ENCODE data around the gene TMEM121B. TPM values are rescaled to one million over a fixed set of nuclear protein-coding genes. Genes with fewer than 3 reads are reported as not detected.

TMEM121B gene
- polyA plus RNA-seq, 6 donors from 2014 or later: not detected

DNA sequence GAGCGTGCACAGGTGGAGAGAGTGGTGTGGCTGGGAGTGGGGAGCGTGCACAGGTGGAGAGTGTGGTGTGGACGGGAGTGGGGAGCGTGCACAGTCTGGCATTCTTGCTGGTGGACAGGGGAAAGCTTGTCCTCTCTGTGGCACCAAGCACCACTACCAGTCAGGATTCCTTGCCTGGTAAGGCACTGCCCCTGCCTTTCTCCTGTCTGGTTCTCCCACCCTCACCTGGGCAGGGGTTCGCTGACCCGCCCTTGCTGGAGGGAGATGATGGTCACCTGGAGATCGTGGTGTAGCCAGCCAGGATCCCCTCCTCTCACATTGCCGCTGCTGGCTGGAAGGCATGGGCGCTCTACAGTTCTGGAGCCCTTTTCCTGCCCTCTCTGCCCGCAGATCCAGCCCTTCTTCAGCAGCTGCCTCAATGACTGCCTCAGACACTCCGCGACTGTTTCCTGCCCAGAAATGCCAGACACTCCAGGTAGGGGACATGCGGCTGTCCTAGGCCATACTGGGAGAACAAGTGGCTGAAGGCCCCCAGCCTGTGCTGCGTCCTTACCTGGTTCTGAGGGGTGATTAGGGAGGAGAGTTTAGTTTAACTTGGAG, 16.7 kb downstream of the TMEM121B start:
- no peak for DNase-seq
- Mint-ChIP-seq H3K36me3 (peaks cover 14 to 30% of the 10 kb centered on the region in 2 donors), H3K4me1 (peaks cover 7 to 20% (median 12%) of the 10 kb centered on the region in 3 donors), H3K4me3 (no peak overlapping the region), H3K27me3 (no peaks in the 10 kb centered on the region), H3K27ac (no peak overlapping the region), H3K9me3 (no peaks in the 10 kb centered on the region)
- no peak for ATAC-seq (ENCODE audit: low read depth in 2 of 2)

DNA sequence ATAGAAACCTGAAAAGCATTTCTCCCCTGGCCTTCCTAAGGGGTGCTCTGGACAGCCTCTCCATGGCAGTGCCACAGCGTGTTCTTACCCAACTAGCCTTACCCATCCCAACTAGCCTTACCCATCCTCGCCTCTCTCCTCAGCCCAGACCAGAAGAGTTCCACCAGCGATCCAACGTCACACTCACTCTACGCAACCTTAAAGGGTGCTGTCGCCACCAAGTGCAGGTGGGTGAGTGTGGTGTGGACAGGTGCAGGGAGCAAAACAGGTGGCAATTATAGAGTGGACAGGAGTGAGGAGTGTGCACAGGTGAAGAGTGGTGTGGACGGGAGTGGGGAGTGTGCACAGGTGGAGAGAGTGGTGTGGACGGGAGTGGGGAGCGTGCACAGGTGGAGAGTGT, 17.8 kb downstream of the TMEM121B start:
- H3K4me1 Mint-ChIP-seq: peaks cover 14 to 30% (median 18%) of the 10 kb centered on the region in 3 donors
- H3K36me3 Mint-ChIP-seq: peaks cover 14 to 36% of the 10 kb centered on the region in 2 donors
- ATAC-seq (ENCODE audit: low read depth in 2 of 2): no peak
- peak overlapping the region in 1 of 6 donors; percentile 88 for H3K27ac Mint-ChIP-seq
- H3K27me3 Mint-ChIP-seq: no peaks in the 10 kb centered on the region
- no peak for DNase-seq
- no peak overlapping the region for H3K4me3 Mint-ChIP-seq
- H3K9me3 Mint-ChIP-seq: no peaks in the 10 kb centered on the region

DNA sequence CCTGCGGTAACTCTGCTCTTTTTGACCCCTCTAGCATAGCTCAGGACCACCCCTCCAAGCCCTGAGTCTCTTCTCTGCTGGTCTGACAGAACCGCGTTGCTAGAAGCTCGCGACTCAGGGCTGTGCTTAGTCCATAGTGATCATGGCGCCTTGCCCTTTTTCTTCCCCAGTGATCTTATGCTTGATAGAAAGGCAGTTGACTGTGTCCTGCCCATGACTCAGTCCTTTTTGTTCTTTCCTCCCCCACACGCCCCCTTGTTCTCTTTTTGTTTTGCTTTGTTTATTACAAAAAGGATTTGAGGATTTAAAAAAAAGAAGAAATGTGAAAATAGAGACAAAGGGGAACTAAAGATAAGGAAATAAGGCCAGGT, 18.9 kb downstream of the TMEM121B start:
- Mint-ChIP-seq H3K36me3 (peaks cover 14 to 36% of the 10 kb centered on the region in 2 donors), H3K27ac (peak overlapping the region in 2 of 6 donors; percentile 20 to 31), H3K27me3 (no peaks in the 10 kb centered on the region), H3K4me3 (no peak overlapping the region), H3K4me1 (peaks cover 24 to 38% (median 24%) of the 10 kb centered on the region in 3 donors), H3K9me3 (no peaks in the 10 kb centered on the region)
- DNase-seq (no peak), ATAC-seq (ENCODE audit: low read depth in 2 of 2) (no peak)

DNA sequence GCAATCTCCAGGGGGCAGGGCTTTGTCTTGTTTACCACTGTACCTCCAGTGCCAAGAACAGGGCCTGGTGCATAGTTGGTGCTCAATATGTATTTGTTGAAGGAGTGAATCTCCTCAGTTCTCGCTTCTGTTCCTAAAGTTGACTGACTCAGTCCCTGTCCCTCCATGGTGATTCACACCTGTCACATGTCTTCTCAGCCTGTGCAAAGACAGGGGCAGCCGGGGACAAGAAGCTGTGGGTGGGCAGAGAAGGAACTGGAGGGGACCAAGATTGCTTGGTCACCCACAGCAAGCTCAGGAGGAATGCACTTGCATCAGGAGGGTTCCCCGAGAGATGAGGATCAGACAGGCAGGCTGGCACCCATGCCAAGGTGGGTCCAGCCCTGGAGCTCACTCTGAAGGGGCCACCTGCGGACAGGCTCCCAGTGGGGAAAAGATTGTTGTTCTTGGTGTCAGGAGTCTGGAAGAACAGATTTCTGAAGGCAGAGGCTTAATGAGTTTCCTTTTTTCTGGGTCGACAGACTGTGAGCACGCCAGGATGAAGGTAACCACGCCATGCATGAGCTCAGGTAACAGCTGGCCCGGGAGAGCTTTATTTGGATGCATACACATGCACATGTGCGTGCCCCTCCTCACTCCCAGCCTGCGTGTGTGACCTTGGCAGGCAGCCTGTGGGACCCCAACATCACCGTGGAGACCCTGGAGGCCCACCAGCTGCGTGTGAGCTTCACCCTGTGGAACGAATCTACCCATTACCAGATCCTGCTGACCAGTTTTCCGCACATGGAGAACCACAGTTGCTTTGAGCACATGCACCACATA, 19.5 kb downstream of the TMEM121B start:
- peaks cover 14 to 36% of the 10 kb centered on the region in 2 donors for H3K36me3 Mint-ChIP-seq
- H3K4me3 Mint-ChIP-seq: no peak overlapping the region
- H3K27me3 Mint-ChIP-seq: no peaks in the 10 kb centered on the region
- ATAC-seq (ENCODE audit: low read depth in 2 of 2) (no peak), DNase-seq (no peak)
- H3K9me3 Mint-ChIP-seq: no peaks in the 10 kb centered on the region
- peaks cover 25 to 39% (median 28%) of the 10 kb centered on the region in 3 donors for H3K4me1 Mint-ChIP-seq
- peak overlapping the region in 2 of 6 donors; percentile 19 to 33 for H3K27ac Mint-ChIP-seq

DNA sequence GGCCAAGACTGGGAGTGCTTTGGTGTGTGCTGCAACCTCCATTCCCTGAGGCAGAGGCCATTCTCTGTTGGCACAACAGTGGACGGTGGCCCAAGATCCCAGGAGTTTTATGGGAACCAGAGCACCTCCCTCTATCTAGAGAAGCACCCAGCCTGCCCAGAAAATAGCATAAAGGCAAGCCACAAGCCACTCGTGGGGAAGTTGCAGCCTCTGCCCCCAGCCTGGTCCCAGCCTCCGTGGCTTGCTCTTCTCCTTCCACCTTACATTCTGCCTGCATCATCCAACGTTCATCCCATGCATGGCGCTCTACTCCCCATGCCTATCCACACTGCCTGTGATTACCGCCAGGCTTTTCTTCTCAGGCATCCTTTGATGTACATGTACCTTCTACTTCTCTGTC, 20.5 kb downstream of the TMEM121B start:
- Mint-ChIP-seq H3K4me3 (no peak overlapping the region), H3K27me3 (no peaks in the 10 kb centered on the region), H3K27ac (peak overlapping the region in 2 of 6 donors; percentile 96), H3K36me3 (peaks cover 14 to 36% of the 10 kb centered on the region in 2 donors), H3K4me1 (peaks cover 23 to 31% (median 28%) of the 10 kb centered on the region in 3 donors), H3K9me3 (no peaks in the 10 kb centered on the region)
- ATAC-seq (ENCODE audit: low read depth in 2 of 2) (no peak), DNase-seq (no peak)

DNA sequence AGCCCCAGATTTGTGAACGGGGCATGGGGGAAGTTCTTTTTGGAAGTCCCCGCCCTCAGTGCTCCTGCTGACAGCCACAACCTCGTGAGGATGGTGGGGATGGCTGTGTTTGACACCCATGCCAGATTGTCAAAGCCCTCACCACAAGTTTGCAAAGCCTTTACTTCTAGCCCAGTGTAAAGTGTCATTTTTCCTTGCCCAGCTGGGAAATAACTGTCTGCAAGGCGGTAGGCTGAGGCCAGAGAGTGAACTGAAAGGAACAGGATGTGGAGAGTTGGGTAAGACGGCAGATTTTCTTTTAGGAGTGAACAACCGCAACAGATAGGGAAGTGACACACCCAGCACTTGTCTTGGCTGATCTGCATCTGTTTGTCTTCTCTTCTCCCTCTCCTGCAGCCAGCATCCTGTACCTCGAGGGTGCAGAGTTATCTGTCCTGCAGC, 22.8 kb downstream of the TMEM121B start:
- no peaks in the 10 kb centered on the region for H3K27me3 Mint-ChIP-seq
- H3K36me3 Mint-ChIP-seq: peaks cover 14 to 33% of the 10 kb centered on the region in 2 donors
- DNase-seq (no peak), ATAC-seq (ENCODE audit: low read depth in 2 of 2) (peak; percentile 61 to 73)
- no peaks in the 10 kb centered on the region for H3K9me3 Mint-ChIP-seq
- H3K27ac Mint-ChIP-seq: peak overlapping the region in 2 of 6 donors; percentile 16 to 57
- H3K4me3 Mint-ChIP-seq: peak overlapping the region in 5 of 8 donors; percentile 9 to 59 (median 46)
- H3K4me1 Mint-ChIP-seq: peaks cover 27 to 31% (median 28%) of the 10 kb centered on the region in 3 donors

DNA sequence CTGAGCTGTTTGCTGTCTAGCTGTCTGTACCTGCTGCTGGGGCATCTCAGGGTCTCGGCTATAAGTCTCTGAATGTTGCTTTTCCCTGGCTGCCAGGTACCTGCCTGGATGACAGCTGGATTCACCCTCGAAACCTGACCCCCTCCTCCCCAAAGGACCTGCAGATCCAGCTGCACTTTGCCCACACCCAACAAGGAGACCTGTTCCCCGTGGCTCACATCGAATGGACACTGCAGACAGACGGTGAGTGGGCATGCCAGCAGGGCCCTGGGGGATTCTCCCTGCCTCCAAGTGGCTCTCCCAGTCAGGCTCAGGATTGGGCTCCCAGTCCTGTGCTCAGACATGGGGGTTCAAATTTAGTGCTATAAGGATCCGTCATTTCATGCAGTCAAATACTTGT, 23.5 kb downstream of the TMEM121B start:
- Mint-ChIP-seq H3K4me3 (no peak overlapping the region), H3K27me3 (no peaks in the 10 kb centered on the region), H3K36me3 (peaks cover 14 to 29% of the 10 kb centered on the region in 2 donors), H3K27ac (peak overlapping the region in 2 of 6 donors; percentile 44 to 54), H3K4me1 (peaks cover 25 to 32% (median 31%) of the 10 kb centered on the region in 3 donors), H3K9me3 (no peaks in the 10 kb centered on the region)
- DNase-seq: no peak
- ATAC-seq (ENCODE audit: low read depth in 2 of 2): no peak

DNA sequence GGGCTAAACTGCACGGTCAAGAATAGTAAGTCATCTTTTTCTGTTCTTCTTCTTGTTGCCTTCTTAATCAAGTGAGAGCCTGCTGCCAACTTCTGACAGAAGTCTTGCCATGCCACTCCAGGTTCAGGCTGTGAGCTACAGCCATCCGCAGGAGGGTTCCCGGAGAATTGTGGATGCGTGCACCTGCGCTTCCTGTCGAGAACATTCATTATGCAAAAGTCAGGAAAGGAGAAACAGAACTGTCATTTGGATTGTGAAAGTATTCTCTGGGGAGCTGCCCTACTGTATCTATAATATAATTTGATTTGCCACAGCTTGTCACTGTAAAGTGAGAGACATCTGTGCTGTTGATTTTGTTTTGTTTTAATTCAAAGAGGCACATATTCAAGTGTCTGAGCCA, 24.1 kb downstream of the TMEM121B start:
- Mint-ChIP-seq H3K36me3 (peaks cover 10 to 23% of the 10 kb centered on the region in 2 donors), H3K4me3 (peak overlapping the region in 1 of 8 donors; percentile 9), H3K27ac (peak overlapping the region in 5 of 6 donors; percentile 43 to 96 (median 88)), H3K9me3 (no peaks in the 10 kb centered on the region), H3K4me1 (peaks cover 25 to 36% (median 31%) of the 10 kb centered on the region in 3 donors), H3K27me3 (no peaks in the 10 kb centered on the region)
- ATAC-seq (ENCODE audit: low read depth in 2 of 2) (no peak), DNase-seq (no peak)

DNA sequence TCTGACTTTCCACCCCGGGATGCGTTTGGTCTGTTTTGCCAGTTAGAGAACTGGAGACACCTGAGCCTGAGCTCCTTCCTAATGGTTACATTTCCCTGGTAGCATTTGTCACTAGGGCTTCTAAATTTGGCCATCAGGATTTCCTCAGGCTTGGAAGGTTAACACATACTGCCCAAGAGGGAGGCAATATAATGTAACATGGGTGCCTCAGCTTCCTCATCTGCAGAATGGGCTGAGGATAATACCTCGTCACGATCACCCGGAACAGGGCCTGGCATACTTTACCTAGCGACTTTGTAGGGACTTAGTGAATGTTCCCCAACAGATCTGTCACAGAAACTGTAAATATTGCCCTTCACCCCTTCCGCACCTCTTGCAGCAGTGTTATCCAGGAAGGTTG, 25.1 kb downstream of the TMEM121B start:
- Mint-ChIP-seq H3K27ac (no peak overlapping the region), H3K36me3 (peaks cover 4 to 13% of the 10 kb centered on the region in 2 donors), H3K4me3 (no peak overlapping the region), H3K9me3 (no peaks in the 10 kb centered on the region), H3K27me3 (no peaks in the 10 kb centered on the region), H3K4me1 (peaks cover 25 to 38% (median 36%) of the 10 kb centered on the region in 3 donors)
- DNase-seq (no peak), ATAC-seq (ENCODE audit: low read depth in 2 of 2) (no peak)

DNA sequence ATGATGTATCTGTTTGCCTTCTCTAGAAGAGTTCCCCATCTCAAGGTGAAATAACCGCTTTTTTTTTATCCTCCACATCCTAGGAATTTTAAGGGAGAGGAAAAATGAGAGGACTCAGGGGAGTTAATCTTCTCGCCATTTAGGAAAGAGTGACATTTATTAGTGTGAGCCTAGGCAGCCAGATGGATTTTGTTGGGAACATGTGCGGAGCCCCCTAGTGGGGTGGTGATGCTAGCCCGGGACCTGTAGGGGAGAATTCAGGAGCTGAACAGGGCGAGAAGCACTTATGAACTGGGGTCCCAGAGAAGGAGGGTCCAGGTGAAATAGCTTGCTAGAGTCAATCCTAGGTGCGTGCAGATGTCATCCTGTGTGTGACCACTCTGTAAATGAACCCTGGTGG, 25.6 kb downstream of the TMEM121B start:
- H3K4me3 Mint-ChIP-seq: no peak overlapping the region
- peaks cover 0 to 8% of the 10 kb centered on the region in 2 donors for H3K36me3 Mint-ChIP-seq
- no peaks in the 10 kb centered on the region for H3K27me3 Mint-ChIP-seq
- ATAC-seq (ENCODE audit: low read depth in 2 of 2) (no peak), DNase-seq (no peak)
- H3K27ac Mint-ChIP-seq: peak overlapping the region in 2 of 6 donors; percentile 13 to 30
- H3K9me3 Mint-ChIP-seq: no peaks in the 10 kb centered on the region
- H3K4me1 Mint-ChIP-seq: peaks cover 25 to 41% (median 40%) of the 10 kb centered on the region in 3 donors

DNA sequence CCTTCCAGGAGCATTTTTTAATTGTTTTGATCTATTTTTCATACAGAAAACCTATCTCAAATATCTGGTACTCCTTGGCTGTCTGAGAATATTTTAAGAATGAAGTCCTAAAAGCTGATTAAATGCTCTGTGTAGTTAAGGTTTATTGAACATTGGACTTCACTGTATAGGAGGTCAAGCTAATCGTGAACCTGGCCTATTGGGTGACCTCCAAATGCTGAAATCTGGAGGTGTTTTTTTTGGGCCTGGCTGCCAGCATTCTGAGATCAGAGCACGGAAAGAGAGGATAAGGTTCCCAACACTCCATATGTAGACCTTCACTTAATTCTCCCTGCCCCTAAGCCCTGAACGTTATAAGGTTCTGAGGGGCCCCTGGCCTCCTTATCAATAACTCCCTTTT, 28.1 kb downstream of the TMEM121B start:
- no peaks in the 10 kb centered on the region for H3K27me3 Mint-ChIP-seq
- H3K9me3 Mint-ChIP-seq: no peaks in the 10 kb centered on the region
- ATAC-seq (ENCODE audit: low read depth in 2 of 2) (no peak), DNase-seq (no peak)
- peaks cover 16 to 37% (median 33%) of the 10 kb centered on the region in 3 donors for H3K4me1 Mint-ChIP-seq
- H3K27ac Mint-ChIP-seq: peak overlapping the region in 2 of 6 donors; percentile 12 to 60
- no peak overlapping the region for H3K4me3 Mint-ChIP-seq
- H3K36me3 Mint-ChIP-seq: no peaks in the 10 kb centered on the region

DNA sequence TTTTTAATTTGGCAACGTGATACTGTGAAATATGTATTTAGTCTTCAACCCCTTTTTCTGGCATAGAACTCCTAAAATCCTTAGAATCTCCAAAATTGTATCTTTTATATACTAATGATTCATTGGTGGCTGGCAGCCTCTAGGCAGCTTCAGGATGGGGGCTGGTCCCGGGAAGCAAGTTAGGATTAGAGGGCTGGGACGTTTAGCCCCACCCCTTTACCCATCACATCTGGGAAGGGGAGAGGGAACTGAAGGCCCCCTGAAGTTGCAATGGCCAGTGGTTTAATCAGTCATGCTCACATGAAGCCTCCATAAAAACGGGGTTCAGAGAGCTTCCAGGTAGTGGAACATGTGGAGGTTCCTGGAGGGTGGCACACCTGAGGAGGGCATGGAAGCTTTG, 29.3 kb downstream of the TMEM121B start:
- Mint-ChIP-seq H3K27me3 (no peaks in the 10 kb centered on the region), H3K9me3 (no peaks in the 10 kb centered on the region), H3K36me3 (no peaks in the 10 kb centered on the region), H3K4me1 (peaks cover 20 to 38% (median 34%) of the 10 kb centered on the region in 3 donors), H3K27ac (no peak overlapping the region), H3K4me3 (peak overlapping the region in 1 of 8 donors; percentile 37)
- no peak for ATAC-seq (ENCODE audit: low read depth in 2 of 2)
- DNase-seq: no peak

DNA sequence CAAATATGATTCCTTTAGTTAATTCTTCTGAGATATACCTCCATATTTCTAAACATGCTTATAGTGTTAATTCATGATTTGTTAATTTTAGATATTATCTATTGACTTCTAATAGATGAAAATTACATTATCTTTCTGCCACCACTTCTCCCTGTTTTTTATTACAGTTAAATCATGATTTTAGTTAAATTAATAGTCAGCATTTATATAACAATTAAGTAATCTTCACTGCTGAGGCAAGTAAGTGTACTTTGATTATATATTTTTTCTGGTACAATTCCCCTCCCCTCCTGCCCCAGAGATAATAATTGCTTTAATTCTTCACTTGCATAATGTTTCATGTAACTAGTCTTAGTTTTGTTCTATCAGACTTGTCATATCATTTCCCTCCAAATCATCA, 30.6 kb downstream of the TMEM121B start:
- peaks cover 30 to 49% (median 42%) of the 10 kb centered on the region in 3 donors for H3K4me1 Mint-ChIP-seq

More for the DNA sequence above, 30.6 kb downstream of the TMEM121B start:
- no peak overlapping the region for H3K4me3 Mint-ChIP-seq
- no peak for DNase-seq
- no peak for ATAC-seq (ENCODE audit: low read depth in 2 of 2)
- H3K36me3 Mint-ChIP-seq: no peaks in the 10 kb centered on the region
- no peak overlapping the region for H3K27ac Mint-ChIP-seq
- H3K27me3 Mint-ChIP-seq: no peaks in the 10 kb centered on the region
- no peaks in the 10 kb centered on the region for H3K9me3 Mint-ChIP-seq

Data from naive B cell (primary cell).